ENCODE measurements around the gene DAB1. TPM values are rescaled to one million over a fixed set of nuclear protein-coding genes. Genes with fewer than 3 reads are reported as not detected.

Gene DAB1
- total and polyA plus RNA-seq, 2 of the 8 experiments (the other 6 are each of a cell fraction or from before 2014, with no cell fraction given) = 4.4 to 11.8 TPM

DNA sequence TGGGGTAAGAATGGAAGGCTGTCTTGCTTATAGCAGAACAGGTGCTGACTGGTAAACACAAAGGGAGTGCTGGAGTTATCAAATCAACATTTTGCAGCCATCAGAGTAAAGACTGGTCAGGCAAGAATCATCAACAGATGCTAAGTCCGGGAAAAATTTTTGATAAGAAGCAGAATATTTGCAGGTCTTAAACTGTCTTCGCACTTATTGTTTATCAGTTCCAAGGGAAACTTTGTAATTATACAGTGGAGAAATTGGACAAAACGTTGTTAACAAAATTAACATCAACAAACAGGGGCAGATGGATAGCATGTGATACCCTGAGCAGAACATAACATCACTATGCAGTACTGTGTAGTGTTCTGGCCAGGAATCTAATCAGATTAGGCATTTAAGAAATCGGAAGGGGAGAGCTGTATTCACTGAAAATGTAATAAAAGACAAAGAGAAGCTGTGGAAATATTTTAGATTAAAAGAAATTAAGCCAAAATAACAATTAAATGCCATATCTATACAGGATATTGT, 127.1 kb downstream of the DAB1 start:
- ChIA-PET POLR2A (ENCODE audit: partially characterized antibody) (no interaction called here), CTCF (ENCODE audit: partially characterized antibody) (no interaction called here)
- Histone ChIP-seq H3K23ac (ENCODE audit: insufficient read length) (no peak overlapping the region), H3K9ac (replicated peaks in 1 of 4; ENCODE audit: extremely low read depth in 1 of 4, low read depth in 3 of 4, low read length in 3 of 4) (no peak overlapping the region), H3K4ac (replicated peaks; ENCODE audit: insufficient read length, low read depth, low read length) (no peak overlapping the region), H3K27me3 (replicated peaks in 1 of 4; ENCODE audit: control insufficient read depth in 3 of 4, extremely low read depth in 1 of 4, insufficient read depth in 3 of 4, low read length in 3 of 4) (no peaks in the 10 kb centered on the region), H2AK5ac (ENCODE audit: low read depth, low read length) (no peak overlapping the region), H2BK15ac (ENCODE audit: low read length) (no peak overlapping the region), H3K79me1 (ENCODE audit: low read depth, low read length) (no peaks in the 10 kb centered on the region), H3K4me2 (ENCODE audit: insufficient read depth in 1 of 2, low read depth in 2 of 2, low read length in 2 of 2) (no peak overlapping the region), H3K4me1 (replicated peaks in 1 of 4; ENCODE audit: control insufficient read depth in 3 of 4, insufficient read depth in 4 of 4, low read length in 3 of 4) (no peaks in the 10 kb centered on the region; a peak in 1 of 7 replicates), H3K79me2 (ENCODE audit: control insufficient read depth in 1 of 2, insufficient read depth in 2 of 2, low read length in 2 of 2) (no peaks in the 10 kb centered on the region), H2BK5ac (ENCODE audit: low read depth, low read length) (no peak overlapping the region), H2BK12ac (ENCODE audit: low read depth, low read length) (no peak overlapping the region), H3K9me3 (ENCODE audit: insufficient read depth in 2 of 2, low read depth in 1 of 2, low read length in 1 of 2) (no peaks in the 10 kb centered on the region), H3K4me3 (ENCODE audit: extremely low read depth in 1 of 4, insufficient read depth in 2 of 4, low read depth in 3 of 4, low read length in 4 of 4) (no peak overlapping the region), H3K56ac (replicated peaks; ENCODE audit: insufficient read length, low read depth, low read length) (no peak overlapping the region), H4K5ac (ENCODE audit: insufficient read length, low read depth, low read length) (no peak overlapping the region), H3K36me3 (ENCODE audit: control insufficient read depth in 2 of 4, insufficient read depth in 4 of 4, low read length in 3 of 4) (no peaks in the 10 kb centered on the region), H3K27ac (ENCODE audit: low read depth, low read length) (no peak overlapping the region), H3K23me2 (ENCODE audit: low read depth, low read length) (no peaks in the 10 kb centered on the region), H2AFZ (ENCODE audit: low read length) (no peak overlapping the region), H2BK120ac (replicated peaks; ENCODE audit: low read depth, low read length) (no peak overlapping the region), H2BK20ac (ENCODE audit: low read length) (no peak overlapping the region), H4K20me1 (replicated peaks in 1 of 2; ENCODE audit: control insufficient read depth in 1 of 2, insufficient read depth in 2 of 2, low read length in 2 of 2) (no peaks in the 10 kb centered on the region), H3K18ac (ENCODE audit: extremely low read depth, low read length) (no peak overlapping the region), H4K91ac (replicated peaks; ENCODE audit: insufficient read length, low read length) (no peak overlapping the region), H4K8ac (ENCODE audit: extremely low read depth, insufficient read depth, low read length) (no peak overlapping the region), H3K14ac (ENCODE audit: insufficient read length) (no peak overlapping the region)
- WGBS, 2 experiments (ENCODE audit: extremely low coverage in 1 of 2, insufficient coverage in 1 of 2, insufficient read length in 1 of 2, insufficient replicate concordance in 2 of 2, low coverage in 1 of 2, low lambda C conversion rate in 2 of 2, missing lambda C conversion rate in 1 of 2) = 85% methylated on average over 4 of the region's 4 CpGs; no CpG with 5 or more reads in 1 of the 2 experiments
- DNase-seq (ENCODE audit: low read depth in 1 of 2, low spot score in 2 of 2) (no peak), FAIRE-seq (no peak)

All from H1 (cell line).